C4-2B (cell line): ENCODE results near the gene SPRED2.

Experiments used
- CTCF ChIP-seq: fragments of 450-650 bp; conservative IDR thresholded peaks from 2 replicates; pipeline ENCODE4 v1.5.1; 2017; ENCODE audit warnings: mild to moderate bottlenecking
- ZFX ChIP-seq: fragments of 450-650 bp; IDR thresholded peaks from 2 replicates; pipeline ENCODE4 v1.6.1; 2017

- TF ChIP-seq CTCF (no peak), ZFX (no peak)
Observed at GRCh38 chr2:65458999-65459398, 26.6 kb upstream of the SPRED2 start.
